Hindlimb muscle (tissue), 1 donor: Measurements from ENCODE around the gene UACA. TPM values are rescaled to one million over a fixed set of nuclear protein-coding genes. Genes with fewer than 3 reads are reported as not detected.

ENCODE experiments used
- DNase-seq: peaks from one replicate; pipeline ENCODE4 v3.0.0-alpha.2; 2013
- polyA plus RNA-seq: library from polyadenylated mRNA; unstranded; fragments of 120-200 nt; gene quantifications from one replicate; pipeline ENCODE4 v1.2.1, GENCODE V29; 2013; ENCODE audit not compliant: insufficient read length

Gene UACA
- polyA plus RNA-seq, 1 donor = 127 TPM

GRCh38 chr15:70653426-70653825 is 109.9 kb downstream of the UACA start:
- no peak for DNase-seq

GRCh38 chr15:70652341-70652740 is 111.0 kb downstream of the UACA start:
- no peak for DNase-seq

GRCh38 chr15:70651303-70651845 is 112.0 kb downstream of the UACA start:
- no peak for DNase-seq

GRCh38 chr15:70650567-70651302 is 112.6 kb downstream of the UACA start:
- DNase-seq = no peak

- DNase-seq = no peak
Observed at GRCh38 chr15:70647396-70647795, 116.0 kb downstream of the UACA start.

- DNase-seq = no peak
Observed at GRCh38 chr15:70646169-70646568, 117.2 kb downstream of the UACA start.

- DNase-seq = no peak
Observed at GRCh38 chr15:70643783-70644125, 119.6 kb downstream of the UACA start.

GRCh38 chr15:70643106-70643782 is 120.1 kb downstream of the UACA start:
- DNase-seq = no peak

GRCh38 chr15:70636540-70637165 is 126.7 kb downstream of the UACA start:
- peak; percentile 48 for DNase-seq

GRCh38 chr15:70635895-70636294 is 127.5 kb downstream of the UACA start:
- no peak for DNase-seq

- no peak for DNase-seq
Observed at GRCh38 chr15:70633991-70634390, 129.4 kb downstream of the UACA start.

- peak; percentile 47 for DNase-seq
Observed at GRCh38 chr15:70633103-70633831, 130.1 kb downstream of the UACA start.

GRCh38 chr15:70632491-70633102 is 130.8 kb downstream of the UACA start:
- DNase-seq = no peak

GRCh38 chr15:70632079-70632478 is 131.3 kb downstream of the UACA start:
- DNase-seq = no peak

- no peak for DNase-seq
Observed at GRCh38 chr15:70629735-70630273, 133.6 kb downstream of the UACA start.

- no peak for DNase-seq
Observed at GRCh38 chr15:70628549-70628896, 134.8 kb downstream of the UACA start.

GRCh38 chr15:70627734-70628548 is 135.4 kb downstream of the UACA start:
- peak; percentile 63 for DNase-seq

GRCh38 chr15:70627322-70627721 is 136.0 kb downstream of the UACA start:
- DNase-seq = no peak

GRCh38 chr15:70625438-70625837 is 137.9 kb downstream of the UACA start:
- no peak for DNase-seq

- DNase-seq = no peak
Observed at GRCh38 chr15:70625011-70625410, 138.3 kb downstream of the UACA start.

GRCh38 chr15:70618929-70619328 is 144.4 kb downstream of the UACA start:
- no peak for DNase-seq
